HG02623 (cell line): ENCODE data around the gene MTCL1.

Source experiments
- ATAC-seq: cut with Tn5 transposase; IDR thresholded peaks from one replicate; pipeline ENCODE4 v1.9.1; 2021; ENCODE audit warnings: moderate library complexity; ENCODE audit not compliant: unreplicated experiment

The MTCL1 gene

GRCh38 chr18:8766559-8767293 lies 61.4 kb downstream of the MTCL1 start:
- no peak for ATAC-seq

GRCh38 chr18:8767340-8767739 lies 62.0 kb downstream of the MTCL1 start:
- ATAC-seq = no peak

DNA sequence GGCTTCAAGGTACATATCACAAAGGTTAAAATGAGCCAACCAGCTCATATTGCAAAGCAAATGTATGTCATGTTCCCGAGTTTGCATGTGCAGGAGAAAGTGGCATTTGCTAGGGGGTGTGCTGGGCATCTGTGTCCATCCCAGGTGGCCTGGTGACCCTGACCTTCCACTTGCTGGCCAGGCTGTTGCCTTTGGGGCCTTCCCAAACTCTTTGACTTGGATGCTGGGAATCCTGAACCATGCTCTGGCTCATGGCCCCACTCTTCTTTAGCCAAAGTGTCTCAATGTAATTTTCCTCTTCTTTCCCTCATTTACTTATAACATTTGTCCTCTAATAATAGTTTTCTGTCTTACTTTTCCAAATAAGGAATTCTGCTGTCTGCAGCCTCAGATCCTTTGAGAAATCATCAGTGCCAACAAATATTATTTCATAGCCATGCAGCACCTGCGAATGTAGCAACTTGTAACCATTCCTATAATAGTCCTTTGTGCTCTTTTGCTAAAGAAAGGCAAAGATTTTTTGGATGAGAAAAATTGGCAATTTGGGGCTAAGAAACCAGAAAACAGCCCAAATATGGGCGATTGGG lies 64.2 kb downstream of the MTCL1 start:
- no peak for ATAC-seq

DNA sequence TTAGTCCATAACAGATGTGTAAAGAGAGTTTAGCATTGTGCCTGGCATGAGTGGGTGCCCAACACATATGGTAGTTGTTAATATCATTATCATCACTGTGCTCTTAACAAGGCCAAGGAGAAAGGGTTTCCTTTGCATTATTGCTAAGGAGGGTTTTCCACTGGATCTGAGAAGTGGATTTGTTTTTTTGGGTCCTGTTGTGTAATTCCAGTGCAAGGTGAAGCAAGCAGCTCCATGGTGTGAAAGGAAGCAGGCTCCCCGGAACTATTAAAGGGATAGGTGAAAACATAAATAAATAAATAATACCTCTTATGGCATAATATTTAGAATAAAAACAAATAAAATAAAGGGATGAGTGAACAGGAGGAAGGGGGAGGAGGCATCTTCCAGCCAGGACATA lies 65.3 kb downstream of the MTCL1 start:
- ATAC-seq = no peak

GRCh38 chr18:8771930-8772329 lies 66.6 kb downstream of the MTCL1 start:
- ATAC-seq = no peak

DNA sequence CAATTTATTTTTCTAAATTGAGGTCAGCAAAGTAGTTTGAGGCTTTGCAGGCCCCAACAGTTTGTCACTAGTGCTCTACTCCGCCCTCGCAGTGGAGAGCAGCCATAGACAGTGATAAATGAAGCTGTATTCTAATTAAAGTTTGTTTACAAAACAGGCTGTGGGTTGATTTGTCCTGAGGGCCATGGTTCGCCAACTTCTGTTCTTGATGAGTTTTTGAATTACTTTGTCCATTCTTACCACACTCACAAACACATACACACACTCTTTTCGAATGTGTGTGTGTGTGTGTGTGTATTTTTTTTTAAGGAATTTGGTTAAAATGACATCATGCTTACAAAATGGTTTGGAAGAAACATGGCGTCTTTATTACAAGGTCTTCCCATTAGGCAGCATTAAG lies 68.6 kb downstream of the MTCL1 start:
- ATAC-seq = no peak

DNA sequence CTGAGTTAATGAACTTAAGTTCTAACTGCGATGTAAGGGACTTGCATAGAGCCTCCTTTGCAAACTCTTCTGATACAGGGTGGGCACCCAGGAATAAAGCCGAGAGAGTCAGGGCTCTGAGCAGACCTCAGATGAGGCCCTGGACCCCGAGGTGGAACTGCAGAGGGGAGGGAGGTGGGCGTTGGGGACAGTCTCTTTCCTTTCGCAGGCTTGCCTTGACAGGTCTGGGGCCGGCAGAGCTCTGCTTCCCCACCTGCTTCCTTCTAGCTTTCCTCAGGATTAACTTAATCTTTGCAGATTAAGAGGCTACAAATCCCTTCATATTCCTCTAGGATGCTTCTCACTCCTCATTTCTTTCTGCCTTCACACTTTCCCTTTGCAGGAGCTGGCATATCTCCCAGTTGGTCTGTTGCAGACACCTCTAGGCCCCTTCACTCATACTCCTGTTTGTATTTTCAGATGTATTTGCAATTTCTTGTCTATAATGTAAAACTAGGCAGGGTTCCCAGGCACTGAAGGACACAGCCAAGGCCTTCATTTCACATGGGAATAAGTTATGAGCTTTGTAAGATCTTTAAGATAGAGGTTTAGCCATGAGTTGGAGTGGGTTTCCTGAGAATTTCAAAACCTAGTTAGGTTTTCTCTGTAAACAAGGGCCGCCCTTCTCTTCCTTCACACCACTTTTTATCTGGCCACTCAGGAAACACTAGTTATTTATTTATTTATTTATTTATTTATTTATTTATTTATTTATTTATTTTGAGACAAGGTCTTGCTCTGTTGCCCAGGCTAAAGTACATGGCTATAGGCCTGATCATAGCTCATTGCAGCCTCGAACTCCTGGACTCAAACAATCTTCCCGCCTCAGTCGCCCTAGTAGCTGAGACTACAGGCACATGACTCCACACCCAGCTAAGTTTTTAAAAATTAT lies 70.9 kb downstream of the MTCL1 start:
- ATAC-seq = no peak

DNA sequence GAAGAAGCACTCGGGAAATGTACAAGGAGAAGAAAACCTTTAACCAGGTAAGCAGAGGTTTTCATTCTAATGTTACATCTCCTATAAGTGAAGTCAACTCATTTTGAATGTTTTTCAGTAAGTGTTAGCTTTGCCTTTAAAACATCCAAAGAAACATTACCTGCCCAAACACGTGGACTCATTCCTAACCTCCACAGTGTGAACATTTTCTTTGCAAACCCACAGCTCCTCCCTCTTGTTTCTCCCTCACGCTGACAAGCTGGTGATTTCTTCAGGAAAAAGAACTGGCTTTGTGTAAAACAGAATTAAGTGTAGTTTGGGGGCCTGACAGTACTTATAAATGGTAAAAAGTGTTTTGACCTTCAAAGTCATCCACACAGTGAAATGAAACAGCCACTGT lies 72.5 kb downstream of the MTCL1 start:
- no peak for ATAC-seq

DNA sequence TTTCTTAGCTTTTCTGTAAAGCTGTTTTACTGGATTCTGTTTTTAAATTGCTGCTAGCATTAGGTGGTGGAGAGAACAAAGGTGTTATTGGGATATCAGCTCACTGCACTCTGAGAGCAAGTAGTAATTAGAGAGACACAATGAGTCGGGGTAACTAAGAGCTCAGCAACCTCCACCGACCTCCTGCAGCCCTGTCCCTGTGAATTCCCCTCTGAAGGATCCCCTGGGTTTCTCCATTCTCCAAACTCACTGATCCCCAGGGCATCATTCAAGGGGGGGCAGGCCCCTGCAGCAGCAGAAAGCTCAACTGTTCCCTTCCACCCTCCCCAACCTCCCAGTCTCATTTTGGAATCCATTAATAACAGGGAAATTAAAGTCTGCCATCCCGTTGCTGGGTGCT lies 73.0 kb downstream of the MTCL1 start:
- no peak for ATAC-seq

- no peak for ATAC-seq
These were observed 73.5 kb downstream of the MTCL1 start for GRCh38 chr18:8778824-8779223.

DNA sequence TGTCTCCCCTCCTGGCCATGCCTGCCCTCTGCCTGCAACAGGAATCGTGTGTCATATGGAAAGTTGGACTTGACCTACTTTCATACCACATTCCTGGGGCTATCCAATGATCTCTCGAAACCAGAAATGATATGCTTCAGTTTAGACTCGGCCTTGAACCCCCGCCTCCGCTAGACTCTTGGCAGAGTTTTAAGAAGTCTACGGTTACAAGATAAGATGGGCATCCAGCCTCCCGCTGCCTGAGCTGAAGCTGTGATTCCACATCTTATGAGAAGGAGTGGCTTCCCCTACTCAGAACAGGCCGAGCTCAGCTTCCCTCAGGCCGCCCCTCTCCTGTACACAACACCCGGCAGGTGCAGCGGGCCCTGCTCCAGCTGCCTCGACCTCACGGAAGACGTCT lies 73.9 kb downstream of the MTCL1 start:
- no peak for ATAC-seq

GRCh38 chr18:8780227-8780626 lies 74.9 kb downstream of the MTCL1 start:
- ATAC-seq = no peak

DNA sequence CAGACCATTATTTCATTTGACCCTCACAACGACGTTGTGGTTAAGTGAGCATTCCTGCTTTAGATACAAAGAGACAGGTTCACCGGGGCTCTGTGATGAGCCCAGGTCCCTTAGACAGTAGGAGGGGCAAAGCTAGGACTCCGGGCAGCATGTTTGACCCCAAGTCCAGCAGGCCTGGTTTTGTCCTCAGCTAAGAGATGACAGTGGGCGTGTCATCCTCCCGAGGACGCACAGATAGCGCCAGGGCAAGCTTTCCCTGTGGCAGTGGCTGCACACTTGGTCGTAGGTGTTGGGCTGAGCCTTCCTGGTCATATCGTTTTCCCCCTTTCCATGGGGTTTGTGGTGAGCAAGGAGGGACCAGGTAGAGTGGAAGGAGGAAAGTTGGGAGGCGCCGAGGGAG lies 76.3 kb downstream of the MTCL1 start:
- no peak for ATAC-seq

- ATAC-seq = no peak
These were observed 78.1 kb downstream of the MTCL1 start for GRCh38 chr18:8783335-8783993.

GRCh38 chr18:8783994-8784530 lies 78.7 kb downstream of the MTCL1 start:
- no peak for ATAC-seq

DNA sequence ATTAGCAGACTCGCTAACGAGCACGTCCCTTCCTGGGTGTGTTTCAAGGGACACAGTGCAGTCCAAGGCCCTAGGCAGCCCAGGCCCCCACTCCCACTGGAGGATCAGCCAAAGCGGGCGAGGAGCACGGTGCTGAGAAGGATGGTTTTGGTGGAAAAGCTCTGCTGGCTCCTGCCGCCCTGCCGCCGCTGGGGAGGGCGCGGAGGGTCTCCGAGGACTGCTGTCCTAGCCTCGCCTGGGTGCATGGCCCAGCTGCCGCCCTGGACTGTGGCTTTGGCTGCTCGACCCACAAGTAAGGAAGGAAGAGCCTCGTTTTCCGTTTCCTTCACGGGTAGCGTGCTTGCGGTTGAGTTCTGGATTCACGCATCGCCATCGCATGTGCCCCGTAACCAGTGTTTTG lies 79.9 kb downstream of the MTCL1 start:
- no peak for ATAC-seq

- ATAC-seq = no peak
These were observed 80.6 kb downstream of the MTCL1 start for GRCh38 chr18:8785855-8786482.

DNA sequence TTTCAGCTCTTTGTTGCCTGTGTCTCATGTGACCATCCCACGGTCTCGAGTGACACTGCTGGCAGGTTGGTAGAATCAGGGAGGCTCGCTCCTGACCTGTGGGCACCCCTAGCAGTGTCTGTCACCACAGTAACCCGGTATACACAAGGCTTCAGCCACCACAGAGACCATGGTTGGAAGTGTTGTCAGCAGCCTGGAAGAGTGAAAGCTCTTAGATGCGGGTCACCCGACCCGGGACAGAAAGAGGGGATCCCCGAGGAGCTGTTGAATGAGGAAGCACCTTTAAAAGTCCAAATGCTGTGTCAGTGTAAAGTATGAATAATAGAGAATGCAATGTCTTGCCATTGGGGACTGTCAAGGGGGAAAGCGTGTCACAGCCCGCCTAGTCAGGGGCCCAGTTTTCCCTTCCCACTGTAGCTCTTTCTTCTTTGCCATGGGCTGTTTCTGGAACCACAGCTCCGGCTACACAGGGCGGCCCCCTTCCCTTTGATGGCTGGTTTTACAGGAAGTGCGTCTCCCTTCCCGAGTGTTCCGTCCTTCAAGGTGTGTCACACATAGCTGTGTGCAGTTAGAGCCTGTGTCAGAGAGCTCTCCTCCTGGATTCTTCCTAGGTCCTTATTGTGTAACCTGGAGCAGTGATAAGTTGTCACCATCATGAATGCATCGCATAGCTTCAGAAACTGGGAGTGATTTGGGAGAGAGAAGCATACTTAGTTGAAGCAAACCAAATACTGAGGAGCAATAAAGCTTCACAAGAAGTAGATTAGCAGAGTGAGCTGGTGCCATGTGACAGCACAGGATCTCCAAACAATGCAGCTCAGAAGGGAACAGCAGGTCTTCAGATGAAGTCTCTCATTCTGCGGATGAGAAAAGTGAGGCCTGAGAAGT lies 81.4 kb downstream of the MTCL1 start:
- ATAC-seq = no peak

DNA sequence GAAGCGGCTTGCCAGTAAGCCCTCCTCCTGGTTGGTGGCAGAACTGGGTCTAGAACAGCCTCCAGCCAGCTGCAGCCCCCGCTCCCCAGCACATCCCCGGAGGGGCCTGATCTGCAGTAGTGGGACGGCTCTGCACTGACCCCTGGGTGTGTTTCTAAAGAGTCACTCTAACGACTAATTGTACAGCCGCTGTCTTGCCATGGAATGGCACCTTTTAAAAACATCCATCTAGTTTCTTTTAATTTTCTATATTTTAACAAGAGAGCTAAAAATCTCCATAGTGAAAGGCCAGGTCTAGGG lies 82.0 kb downstream of the MTCL1 start:
- no peak for ATAC-seq

DNA sequence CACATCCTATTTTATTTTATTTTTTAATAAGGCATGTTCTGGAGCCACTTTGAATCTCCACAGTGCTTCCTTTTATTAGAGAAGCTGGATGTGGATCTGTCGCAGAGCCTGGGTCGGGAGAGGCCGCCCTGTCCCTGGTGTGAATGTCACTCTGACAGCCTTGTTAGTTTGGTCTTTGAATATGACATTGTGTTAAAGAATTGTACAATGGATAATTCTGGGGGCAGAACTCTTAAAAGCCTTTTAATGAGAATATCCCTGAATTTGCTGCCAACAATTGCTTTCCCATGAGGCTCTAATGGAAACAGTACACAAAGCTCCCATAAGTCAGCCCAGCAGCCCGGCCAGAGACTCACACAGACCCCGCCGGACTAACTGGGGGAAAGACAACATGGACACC lies 82.4 kb downstream of the MTCL1 start:
- no peak for ATAC-seq
